ENCODE results near the gene GNB2. TPM values are rescaled to one million over a fixed set of nuclear protein-coding genes. Genes with fewer than 3 reads are reported as not detected.
A peak's percentile ranks its signal among the peaks of the same experiment; 100 is the strongest.

GNB2 gene
- 100 to 1,000 TPM; 196 to 198 TPM for total RNA-seq

DNA sequence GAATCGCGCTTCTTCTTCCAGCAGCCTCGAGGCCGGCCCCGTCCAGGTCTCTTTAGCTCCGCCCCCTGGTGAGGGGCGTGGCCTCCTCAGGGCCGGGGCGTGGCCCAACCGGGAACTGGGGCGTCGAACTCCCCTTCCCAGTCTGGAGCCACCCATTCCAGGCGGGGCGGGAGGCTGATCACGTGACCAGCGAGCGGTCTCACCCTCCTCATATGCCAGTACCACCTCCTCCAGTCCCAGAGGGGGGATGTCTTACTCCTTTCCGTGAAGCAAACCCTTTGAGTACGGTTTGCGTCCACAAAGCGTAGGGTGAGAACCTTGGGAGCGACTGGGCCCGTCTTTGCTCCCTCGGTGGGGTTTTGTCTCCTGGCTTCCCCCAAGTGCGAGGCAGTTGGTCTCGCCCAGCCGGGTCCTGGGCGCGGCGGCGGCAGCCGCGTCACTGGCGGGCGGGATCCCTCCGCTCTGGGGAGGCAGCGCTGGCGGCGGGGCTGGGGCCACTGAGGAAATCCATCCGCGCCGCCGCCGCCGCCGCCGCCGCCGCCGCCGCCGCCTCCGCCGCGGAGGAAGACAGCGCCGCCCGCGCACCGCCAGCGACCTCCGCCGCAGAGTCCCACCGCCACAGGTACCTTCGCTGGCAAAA, at the start of gene GNB2:
Gene GNB2, plus strand, starts transcription at position 439 of the 640 bp plus-strand sequence. CDS start 2,526 bp downstream, outside the sequence.
- DNase-seq (peak; percentile 99 to 100), ATAC-seq (replicated peaks in 1 of 2) (peak; percentile 77 to 78)
- Mint-ChIP-seq H3K9me3 (no peaks in the 10 kb centered on the region), H3K27ac (peak within 1 kb of the TSS; percentile 95), H3K27me3 (ENCODE audit: low read depth) (no peaks in the 10 kb centered on the region), H3K36me3 (ENCODE audit: insufficient read depth in 2 of 2) (peaks cover 5% of the 10 kb centered on the region in 2 donors), H3K4me1 (ENCODE audit: low read depth) (peaks cover 20% of the 10 kb centered on the region), H3K4me3 (peak within 1 kb of the TSS; percentile 97)

DNA sequence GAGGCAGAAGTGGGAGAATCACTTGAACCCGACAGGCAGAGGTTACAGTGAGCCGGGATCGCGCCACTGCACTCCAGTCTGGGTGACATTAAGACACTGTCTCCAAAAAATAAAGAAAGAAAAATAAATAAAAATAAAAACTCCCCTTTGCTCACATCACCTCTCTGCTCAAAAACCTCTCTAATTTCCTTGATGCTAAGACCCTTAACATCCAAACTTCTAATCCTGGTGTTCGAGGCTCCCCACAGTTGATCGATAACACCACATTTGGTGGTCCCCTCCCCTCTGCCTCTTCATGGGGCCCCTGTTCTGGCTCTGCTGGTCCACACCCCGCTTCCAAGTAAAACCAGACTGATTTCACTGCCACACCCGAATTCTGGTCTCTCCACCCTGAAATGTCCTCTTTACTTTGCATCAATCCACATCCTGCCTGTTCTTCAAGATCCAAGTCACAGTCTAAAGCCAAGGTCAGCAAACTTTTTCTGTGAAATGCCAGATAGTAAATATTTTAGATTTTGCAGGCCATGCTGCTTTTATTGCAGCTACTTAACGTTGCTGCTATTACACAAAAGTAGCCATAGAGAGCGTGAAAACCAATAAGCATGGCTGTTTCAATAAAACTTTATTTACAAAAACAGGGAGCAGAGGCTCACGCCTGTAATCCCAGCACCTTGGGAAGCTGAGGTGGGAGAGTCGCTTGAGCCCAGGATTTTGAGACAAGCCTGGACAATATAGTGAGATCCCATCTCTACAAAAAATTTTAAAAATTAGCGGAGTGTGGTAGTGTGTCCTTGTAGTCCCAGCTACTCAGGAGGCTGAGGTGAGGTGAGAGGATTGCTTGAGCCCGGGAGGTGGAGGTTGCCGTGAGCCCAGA, 49.4 kb upstream of the GNB2 start:
- Mint-ChIP-seq H3K4me3 (no peak overlapping the region), H3K36me3 (ENCODE audit: insufficient read depth in 2 of 2) (no peaks in the 10 kb centered on the region), H3K27ac (no peak overlapping the region), H3K4me1 (ENCODE audit: low read depth) (peaks cover 5% of the 10 kb centered on the region), H3K9me3 (no peaks in the 10 kb centered on the region), H3K27me3 (ENCODE audit: low read depth) (no peaks in the 10 kb centered on the region)
- ATAC-seq (replicated peaks in 1 of 2) = no peak
- no peak for DNase-seq

DNA sequence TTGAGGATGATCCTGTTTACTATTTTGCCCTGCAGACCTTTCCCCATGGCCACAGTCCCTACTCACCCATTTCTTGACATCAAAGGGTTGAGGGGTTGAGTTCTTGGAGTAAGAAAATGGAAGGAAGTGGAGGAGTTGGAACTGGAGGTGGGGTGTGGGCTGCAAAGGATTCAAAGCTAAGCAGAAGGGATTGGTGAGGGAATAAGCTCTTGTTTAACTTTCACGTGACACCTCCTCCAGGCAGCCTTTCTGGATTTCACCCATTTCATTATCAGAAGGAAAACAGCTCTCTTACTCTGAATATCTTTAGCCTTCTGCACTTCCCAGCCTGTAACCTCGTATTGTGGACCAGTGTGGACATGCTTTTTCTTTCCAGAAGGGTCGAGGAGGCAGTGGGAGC, 47.5 kb upstream of the GNB2 start:
- DNase-seq = no peak
- Mint-ChIP-seq H3K9me3 (no peaks in the 10 kb centered on the region), H3K4me3 (peak overlapping the region; percentile 82 to 84), H3K27ac (no peak overlapping the region), H3K4me1 (ENCODE audit: low read depth) (peaks cover 5% of the 10 kb centered on the region), H3K27me3 (ENCODE audit: low read depth) (no peaks in the 10 kb centered on the region), H3K36me3 (ENCODE audit: insufficient read depth in 2 of 2) (no peaks in the 10 kb centered on the region)
- ATAC-seq (replicated peaks in 1 of 2) = no peak

DNA sequence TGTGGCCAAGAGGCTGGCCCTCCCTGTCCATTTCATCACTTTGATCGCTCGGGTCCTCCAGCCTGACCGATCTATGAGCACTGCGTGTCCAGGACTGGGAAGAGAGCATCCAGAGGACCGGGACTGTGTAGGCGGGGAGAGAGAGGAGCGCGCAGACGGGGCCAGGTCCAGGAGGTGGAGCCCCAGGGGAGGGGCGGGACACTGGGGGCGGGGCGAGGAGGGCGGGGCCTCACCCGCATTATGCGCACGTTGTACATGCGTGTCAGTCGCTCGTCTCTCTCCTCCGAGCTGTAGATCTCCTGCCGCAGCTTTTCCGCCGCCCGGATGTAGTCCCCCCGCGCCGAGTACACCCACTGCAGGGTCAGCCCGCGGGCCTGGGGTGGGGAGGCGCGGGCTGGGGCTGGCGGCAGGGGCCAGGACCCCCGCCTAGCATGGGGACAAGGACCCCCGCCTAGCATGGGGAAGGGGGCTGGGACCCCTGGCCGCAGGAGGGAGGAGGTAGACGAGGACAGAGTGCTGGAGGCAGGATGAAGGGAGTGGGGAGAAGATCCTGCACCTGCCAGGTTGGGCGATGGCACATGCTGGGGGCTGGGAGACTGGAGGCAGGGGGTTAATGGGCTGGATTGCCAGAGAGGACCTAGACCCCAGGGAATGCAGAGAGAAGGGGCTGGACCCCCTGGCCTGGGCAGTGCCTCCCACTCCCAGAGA, 46.9 kb upstream of the GNB2 start:
- Mint-ChIP-seq H3K27ac (no peak overlapping the region), H3K4me1 (ENCODE audit: low read depth) (peaks cover 5% of the 10 kb centered on the region), H3K4me3 (peak overlapping the region; percentile 82 to 84), H3K36me3 (ENCODE audit: insufficient read depth in 2 of 2) (no peaks in the 10 kb centered on the region), H3K27me3 (ENCODE audit: low read depth) (no peaks in the 10 kb centered on the region), H3K9me3 (no peaks in the 10 kb centered on the region)
- peak; percentile 82 to 86 for DNase-seq
- ATAC-seq (replicated peaks in 1 of 2) = peak; percentile 98

DNA sequence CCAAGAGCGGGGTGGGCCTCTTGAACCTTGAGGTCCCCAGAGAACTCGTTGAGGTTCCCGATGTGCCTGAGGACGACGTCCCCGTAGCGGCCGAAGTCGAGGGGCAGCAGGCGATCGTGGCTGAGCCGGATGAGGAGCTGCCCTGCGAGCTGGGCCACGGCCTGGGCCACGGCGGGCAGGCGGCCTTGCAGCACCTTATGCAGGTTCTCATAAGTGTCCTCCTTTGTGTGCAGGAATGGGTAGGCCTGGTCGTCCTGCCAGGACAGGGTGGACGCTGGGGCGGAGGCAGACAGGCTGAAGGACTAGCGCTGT, 46.3 kb upstream of the GNB2 start:
- ATAC-seq (replicated peaks in 1 of 2) = no peak
- Mint-ChIP-seq H3K9me3 (no peaks in the 10 kb centered on the region), H3K4me3 (peak overlapping the region; percentile 82 to 84), H3K4me1 (ENCODE audit: low read depth) (peaks cover 5% of the 10 kb centered on the region), H3K27ac (no peak overlapping the region), H3K36me3 (ENCODE audit: insufficient read depth in 2 of 2) (no peaks in the 10 kb centered on the region), H3K27me3 (ENCODE audit: low read depth) (no peaks in the 10 kb centered on the region)
- DNase-seq = no peak

- H3K4me3 Mint-ChIP-seq = no peak overlapping the region
- ATAC-seq (replicated peaks in 1 of 2) = no peak
- no peak overlapping the region for H3K27ac Mint-ChIP-seq
- no peaks in the 10 kb centered on the region for H3K27me3 Mint-ChIP-seq (ENCODE audit: low read depth)
- peaks cover 19% of the 10 kb centered on the region for H3K4me1 Mint-ChIP-seq (ENCODE audit: low read depth)
- DNase-seq = peak; percentile 43 to 52
- no peaks in the 10 kb centered on the region for H3K9me3 Mint-ChIP-seq
- H3K36me3 Mint-ChIP-seq (ENCODE audit: insufficient read depth in 2 of 2) = no peaks in the 10 kb centered on the region
Observed at GRCh38 chr7:100629117-100629716, 44.3 kb upstream of the GNB2 start.

DNA sequence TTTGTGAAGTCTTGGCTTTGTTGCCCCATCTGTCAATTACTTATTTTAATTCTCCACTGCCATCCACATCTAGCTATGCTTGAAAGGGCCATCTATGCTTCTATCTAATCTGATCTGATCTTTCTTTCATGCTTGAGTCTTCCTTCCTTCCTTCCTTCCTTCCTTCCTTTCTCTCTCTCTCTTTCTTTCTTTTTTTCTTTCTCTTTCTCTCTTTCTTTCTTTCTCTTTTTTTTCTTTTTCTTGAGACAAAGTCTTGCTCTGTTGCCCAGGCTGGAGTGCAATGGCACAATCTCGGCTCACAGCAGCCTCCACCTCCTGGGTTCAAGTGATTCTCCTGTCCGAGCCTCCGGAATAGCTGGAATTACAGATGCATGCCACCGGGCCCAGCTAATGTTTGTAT, 43.5 kb upstream of the GNB2 start:
- no peaks in the 10 kb centered on the region for H3K36me3 Mint-ChIP-seq (ENCODE audit: insufficient read depth in 2 of 2)
- ATAC-seq (replicated peaks in 1 of 2) = no peak
- DNase-seq = no peak
- peaks cover 21% of the 10 kb centered on the region for H3K4me1 Mint-ChIP-seq (ENCODE audit: low read depth)
- H3K4me3 Mint-ChIP-seq = no peak overlapping the region
- no peaks in the 10 kb centered on the region for H3K9me3 Mint-ChIP-seq
- peak overlapping the region; percentile 5 for H3K27ac Mint-ChIP-seq
- no peaks in the 10 kb centered on the region for H3K27me3 Mint-ChIP-seq (ENCODE audit: low read depth)

GRCh38 chr7:100632951-100633717, 40.4 kb upstream of the GNB2 start:
- Mint-ChIP-seq H3K27ac (peak overlapping the region; percentile 89), H3K4me3 (peak overlapping the region; percentile 79 to 89), H3K9me3 (no peaks in the 10 kb centered on the region), H3K4me1 (ENCODE audit: low read depth) (peaks cover 16% of the 10 kb centered on the region), H3K36me3 (ENCODE audit: insufficient read depth in 2 of 2) (no peaks in the 10 kb centered on the region), H3K27me3 (ENCODE audit: low read depth) (no peaks in the 10 kb centered on the region)
- ATAC-seq (replicated peaks in 1 of 2) = peak; percentile 85 to 88
- DNase-seq = peak; percentile 78 to 79

- Mint-ChIP-seq H3K27me3 (ENCODE audit: low read depth) (no peaks in the 10 kb centered on the region), H3K36me3 (ENCODE audit: insufficient read depth in 2 of 2) (no peaks in the 10 kb centered on the region), H3K9me3 (no peaks in the 10 kb centered on the region), H3K4me3 (no peak overlapping the region), H3K27ac (no peak overlapping the region), H3K4me1 (ENCODE audit: low read depth) (no peaks in the 10 kb centered on the region)
- DNase-seq (no peak), ATAC-seq (replicated peaks in 1 of 2) (no peak)
Observed at GRCh38 chr7:100639995-100640516, 33.5 kb upstream of the GNB2 start.

DNA sequence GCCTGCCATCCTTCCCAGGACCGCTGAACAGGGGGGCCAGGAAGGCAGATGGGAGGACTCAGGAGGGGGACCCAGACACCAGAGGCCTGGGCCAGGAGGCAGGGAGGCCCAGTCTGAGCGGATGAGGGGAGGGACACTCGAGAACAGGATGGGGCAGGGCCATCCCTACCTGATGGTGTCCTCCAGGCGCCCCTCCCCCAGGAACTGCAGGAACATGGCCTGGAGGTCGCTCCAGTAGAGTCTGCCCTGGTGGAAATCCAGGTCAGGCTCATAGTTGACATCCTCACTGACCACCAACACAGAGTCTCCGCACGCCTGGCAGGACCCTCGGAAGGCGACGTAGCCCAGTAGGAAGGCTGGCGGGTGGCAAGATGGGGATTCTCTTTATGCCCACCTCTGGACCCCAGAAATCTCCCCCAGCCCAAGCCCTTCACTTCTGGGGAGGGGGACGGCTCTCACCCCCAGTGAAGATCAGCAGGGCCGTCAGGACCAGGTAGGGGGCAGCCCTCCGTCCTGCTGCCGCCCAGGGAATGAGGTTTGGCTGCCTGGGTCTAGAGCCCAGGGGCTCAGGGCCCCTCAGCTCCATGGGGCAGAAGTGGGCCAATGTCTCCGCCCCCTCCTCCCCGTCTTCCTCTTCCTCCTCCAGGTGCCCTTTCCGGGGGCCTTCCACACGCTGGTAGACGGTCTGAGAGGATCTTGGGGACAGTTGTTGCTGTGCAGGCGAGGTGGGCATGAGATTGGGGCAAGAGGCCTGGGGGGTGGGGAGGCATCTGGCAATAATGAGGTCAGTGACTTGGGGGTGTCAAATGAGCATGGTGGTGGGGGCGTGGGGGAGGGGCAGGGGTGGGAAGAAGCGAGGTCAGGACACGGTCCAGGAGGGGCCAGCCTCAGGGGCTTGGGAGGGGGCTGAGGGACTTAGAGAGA, 32.8 kb upstream of the GNB2 start:
- Mint-ChIP-seq H3K4me1 (ENCODE audit: low read depth) (no peaks in the 10 kb centered on the region), H3K36me3 (ENCODE audit: insufficient read depth in 2 of 2) (no peaks in the 10 kb centered on the region), H3K4me3 (no peak overlapping the region), H3K27ac (no peak overlapping the region), H3K9me3 (no peaks in the 10 kb centered on the region), H3K27me3 (ENCODE audit: low read depth) (no peaks in the 10 kb centered on the region)
- DNase-seq = no peak
- ATAC-seq (replicated peaks in 1 of 2) = no peak

DNA sequence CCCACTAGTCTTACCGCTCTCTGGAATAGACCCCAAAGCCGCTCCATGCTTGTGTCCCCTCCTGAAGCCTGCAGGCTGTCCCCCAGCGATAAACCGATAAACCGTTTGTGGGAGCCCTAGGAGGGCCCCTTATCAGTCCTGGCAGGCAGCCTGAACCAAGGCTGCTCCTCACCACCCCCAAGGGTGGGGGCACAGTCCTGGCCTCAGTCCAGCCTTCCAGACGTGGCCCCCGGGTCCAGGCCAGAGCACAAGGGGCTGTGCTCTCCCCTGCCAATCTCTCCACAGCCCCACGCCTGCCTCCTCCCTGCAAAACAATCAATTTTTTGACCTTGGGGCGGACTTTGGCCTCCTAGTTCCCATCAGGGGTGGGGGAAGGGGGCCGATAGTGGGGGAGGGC, 32.1 kb upstream of the GNB2 start, which contains the start of gene TFR2:
Gene TFR2, minus strand, starts transcription at position 90 of the 397 bp plus-strand sequence. Its CDS starts 43 bp downstream, at position 47.
- no peak for ATAC-seq (replicated peaks in 1 of 2)
- no peaks in the 10 kb centered on the region for H3K27me3 Mint-ChIP-seq (ENCODE audit: low read depth)
- H3K4me3 Mint-ChIP-seq = no peak within 1 kb of the TSS
- no peaks in the 10 kb centered on the region for H3K36me3 Mint-ChIP-seq (ENCODE audit: insufficient read depth in 2 of 2)
- no peak for DNase-seq
- H3K27ac Mint-ChIP-seq = no peak within 1 kb of the TSS
- H3K4me1 Mint-ChIP-seq (ENCODE audit: low read depth) = no peaks in the 10 kb centered on the region
- no peaks in the 10 kb centered on the region for H3K9me3 Mint-ChIP-seq

Measured in activated T-cell treated with anti-CD3 and anti-CD28 coated beads, Interleukin-2, amount 50 U/mL, for 72 hours (primary cell).